C4-2B (cell line): ENCODE results near the gene SH3RF1.

ENCODE experiments used
- CTCF ChIP-seq: fragments of 450-650 bp; conservative IDR thresholded peaks from 2 replicates; pipeline ENCODE4 v1.5.1; 2017; ENCODE audit warnings: mild to moderate bottlenecking
- ZFX ChIP-seq: fragments of 450-650 bp; IDR thresholded peaks from 2 replicates; pipeline ENCODE4 v1.6.1; 2017

GRCh38 chr4:169044714-169045447, 225.9 kb downstream of the SH3RF1 start:
- TF ChIP-seq CTCF, result no peak
- no peak for TF ChIP-seq ZFX
